ENCODE data around the gene AKR7A3.
"Not testable (repeated sequence)": the region's sequence is repeated elsewhere in the genome, so short reads cannot be mapped to it uniquely, and the experiment has no call there.

The AKR7A3 gene

GRCh38 chr1:19317126-19317910 lies 28.7 kb upstream of the AKR7A3 start:
- DNase-seq = no peak

- peak; percentile 28 for DNase-seq
These were observed 27.0 kb upstream of the AKR7A3 start for GRCh38 chr1:19315378-19316198.

- no peak for DNase-seq
These were observed 25.7 kb upstream of the AKR7A3 start for GRCh38 chr1:19313961-19314882.

GRCh38 chr1:19313636-19313959 lies 25.0 kb upstream of the AKR7A3 start:
- DNase-seq = no peak

GRCh38 chr1:19312782-19313635 lies 24.4 kb upstream of the AKR7A3 start:
- no peak for DNase-seq

GRCh38 chr1:19311931-19312781 lies 23.6 kb upstream of the AKR7A3 start, which contains the start of the genes AKR7A2 and SLC66A1:
TSS of gene AKR7A2 (minus strand) at chr1:19312144. CDS start at chr1:19312124, 20 bp downstream.
TSS of gene SLC66A1 (plus strand) at chr1:19312326. CDS start at chr1:19317678, 5,352 bp downstream.
- DNase-seq = peak; percentile 55

- DNase-seq = no peak
These were observed 22.9 kb upstream of the AKR7A3 start for GRCh38 chr1:19311503-19311930.

- no peak for DNase-seq
These were observed 22.3 kb upstream of the AKR7A3 start for GRCh38 chr1:19310720-19311502.

GRCh38 chr1:19310061-19310460 lies 21.5 kb upstream of the AKR7A3 start:
- no peak for DNase-seq

- no peak for DNase-seq
These were observed 20.7 kb upstream of the AKR7A3 start for GRCh38 chr1:19309123-19309813.

- no peak for DNase-seq
These were observed 19.9 kb upstream of the AKR7A3 start for GRCh38 chr1:19308509-19308907.

GRCh38 chr1:19307794-19308508 lies 19.4 kb upstream of the AKR7A3 start:
- no peak for DNase-seq

GRCh38 chr1:19306941-19307340 lies 18.4 kb upstream of the AKR7A3 start:
- DNase-seq = no peak

- DNase-seq = no peak
These were observed 17.3 kb upstream of the AKR7A3 start for GRCh38 chr1:19305880-19306279.

GRCh38 chr1:19304081-19304480 lies 15.5 kb upstream of the AKR7A3 start:
- DNase-seq = not testable (repeated sequence)

- no peak for DNase-seq
These were observed 11.6 kb upstream of the AKR7A3 start for GRCh38 chr1:19300211-19300610.

- DNase-seq = no peak
These were observed 6.1 kb upstream of the AKR7A3 start for GRCh38 chr1:19294638-19295037.

GRCh38 chr1:19289244-19289643 lies 674 bp upstream of the AKR7A3 start:
- no peak for DNase-seq

All from DMS 273 treated with DMSO at 0.1 percent for 48 hours (cell line).